NCI-H748 treated with DMSO at 0.1 percent for 48 hours (cell line): ENCODE results near the gene ZBED1.
"Not testable (repeated sequence)": the region's sequence is repeated elsewhere in the genome, so short reads cannot be mapped to it uniquely, and the experiment has no call there.

Experiments
- DNase-seq: peaks from one replicate; lab custom pipeline; 2025; lab: John Stamatoyannopoulos, UW

Gene ZBED1

GRCh38 chrX:2519638-2520037 is 18.9 kb upstream of the ZBED1 start:
- DNase-seq: not testable (repeated sequence)

GRCh38 chrX:2517055-2517454 is 16.3 kb upstream of the ZBED1 start:
- no peak for DNase-seq

GRCh38 chrX:2516623-2517022 is 15.8 kb upstream of the ZBED1 start:
- DNase-seq: no peak

GRCh38 chrX:2514131-2514530 is 13.4 kb upstream of the ZBED1 start:
- DNase-seq: no peak

- DNase-seq: no peak
Measured at GRCh38 chrX:2513121-2513664, 12.4 kb upstream of the ZBED1 start.

GRCh38 chrX:2512501-2512900 is 11.7 kb upstream of the ZBED1 start:
- no peak for DNase-seq

GRCh38 chrX:2511326-2511725 is 10.6 kb upstream of the ZBED1 start:
- no peak for DNase-seq

GRCh38 chrX:2508648-2509335 is 8.0 kb upstream of the ZBED1 start:
- no peak for DNase-seq

- DNase-seq: no peak
Measured at GRCh38 chrX:2507904-2508627, 7.3 kb upstream of the ZBED1 start.

GRCh38 chrX:2507196-2507595 is 6.4 kb upstream of the ZBED1 start:
- DNase-seq: no peak

- DNase-seq: not testable (repeated sequence)
Measured at GRCh38 chrX:2505341-2505740, 4.6 kb upstream of the ZBED1 start.

- no peak for DNase-seq
Measured at GRCh38 chrX:2504706-2505332, 4.0 kb upstream of the ZBED1 start.

- no peak for DNase-seq
Measured at GRCh38 chrX:2503591-2504500, 3.1 kb upstream of the ZBED1 start.

- DNase-seq: no peak
Measured at GRCh38 chrX:2502668-2503519, 2.1 kb upstream of the ZBED1 start.

- DNase-seq: no peak
Measured at GRCh38 chrX:2502120-2502667, 1.4 kb upstream of the ZBED1 start.

- no peak for DNase-seq
Measured at GRCh38 chrX:2501559-2502102, 855 bp upstream of the ZBED1 start.

GRCh38 chrX:2500091-2500802 is 529 bp downstream of the ZBED1 start:
- DNase-seq: no peak

- DNase-seq: no peak
Measured at GRCh38 chrX:2499507-2499906, 1.3 kb downstream of the ZBED1 start.

GRCh38 chrX:2498781-2499302 is 1.9 kb downstream of the ZBED1 start:
- no peak for DNase-seq
